Activated naive CD4-positive, alpha-beta T cell treated with anti-CD3 and anti-CD28 coated beads, Interleukin-2, amount 50 U/mL, for 24 hours (primary cell): ENCODE measurements around the gene CHL1.

Experiments used
- H3K27ac Mint-ChIP-seq: one replicate; pipeline ENCODE4 v1.8.0; 2021; ENCODE audit warnings: mild to moderate bottlenecking, mixed read lengths
- H3K27me3 Mint-ChIP-seq: one replicate; pipeline ENCODE4 v1.8.0; 2021; ENCODE audit warnings: mixed read lengths
- H3K36me3 Mint-ChIP-seq: one replicate; pipeline ENCODE4 v1.8.0; 2021; ENCODE audit warnings: mixed read lengths
- H3K4me1 Mint-ChIP-seq: one replicate; pipeline ENCODE4 v1.8.0; 2021; ENCODE audit warnings: mixed read lengths
- H3K4me3 Mint-ChIP-seq: one replicate; pipeline ENCODE4 v1.8.0; 2021; ENCODE audit warnings: mild to moderate bottlenecking, mixed read lengths
- H3K9me3 Mint-ChIP-seq: one replicate; pipeline ENCODE4 v1.8.0; 2021; ENCODE audit warnings: mixed read lengths

Gene CHL1

GRCh38 chr3:199835-200234 lies 3.3 kb downstream of the CHL1 start:
- H3K9me3 Mint-ChIP-seq = peaks cover 2% of the 10 kb centered on the region
- H3K27me3 Mint-ChIP-seq = peaks cover 21% of the 10 kb centered on the region
- H3K4me3 Mint-ChIP-seq = no peak overlapping the region
- peaks cover 6% of the 10 kb centered on the region for H3K4me1 Mint-ChIP-seq
- no peaks in the 10 kb centered on the region for H3K36me3 Mint-ChIP-seq
- no peak overlapping the region for H3K27ac Mint-ChIP-seq

GRCh38 chr3:200758-201325 lies 4.3 kb downstream of the CHL1 start:
- no peaks in the 10 kb centered on the region for H3K36me3 Mint-ChIP-seq
- peaks cover 6% of the 10 kb centered on the region for H3K4me1 Mint-ChIP-seq
- no peak overlapping the region for H3K27ac Mint-ChIP-seq
- no peak overlapping the region for H3K4me3 Mint-ChIP-seq
- H3K27me3 Mint-ChIP-seq = peaks cover 16% of the 10 kb centered on the region
- no peaks in the 10 kb centered on the region for H3K9me3 Mint-ChIP-seq

GRCh38 chr3:204102-204501 lies 7.5 kb downstream of the CHL1 start:
- H3K9me3 Mint-ChIP-seq = no peaks in the 10 kb centered on the region

GRCh38 chr3:207973-208372 lies 11.4 kb downstream of the CHL1 start:
- Mint-ChIP-seq H3K36me3 (no peaks in the 10 kb centered on the region), H3K4me3 (no peak overlapping the region), H3K27me3 (no peaks in the 10 kb centered on the region), H3K27ac (no peak overlapping the region), H3K9me3 (no peaks in the 10 kb centered on the region), H3K4me1 (no peaks in the 10 kb centered on the region)

More at GRCh38 chr3:204102-204501, 7.5 kb downstream of the CHL1 start:
- Mint-ChIP-seq H3K4me1 (no peaks in the 10 kb centered on the region), H3K36me3 (no peaks in the 10 kb centered on the region), H3K4me3 (no peak overlapping the region), H3K27me3 (peaks cover 9% of the 10 kb centered on the region), H3K27ac (no peak overlapping the region)

DNA sequence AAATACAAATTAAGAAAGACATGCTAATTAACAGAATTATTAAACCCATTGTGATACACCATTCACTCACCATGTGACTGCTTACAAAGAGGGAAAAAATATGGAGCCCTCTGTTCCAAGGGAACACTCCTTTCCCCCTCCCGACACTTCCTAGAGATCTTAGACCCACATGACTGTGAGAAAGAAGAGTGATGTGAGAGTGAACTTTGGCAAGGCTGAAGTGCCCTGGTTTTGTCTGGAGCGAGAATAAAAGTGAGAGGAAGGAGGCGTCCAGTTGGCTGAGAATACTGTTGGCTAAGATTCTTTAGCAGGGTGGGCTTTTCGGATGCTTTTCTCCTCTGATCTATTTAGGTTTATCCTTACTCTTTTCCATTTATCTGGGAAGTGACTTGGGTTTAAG lies 14.1 kb downstream of the CHL1 start:
- Mint-ChIP-seq H3K27me3 (no peaks in the 10 kb centered on the region), H3K4me1 (no peaks in the 10 kb centered on the region), H3K9me3 (peaks cover 4% of the 10 kb centered on the region), H3K36me3 (no peaks in the 10 kb centered on the region), H3K27ac (no peak overlapping the region), H3K4me3 (no peak overlapping the region)

- no peaks in the 10 kb centered on the region for H3K27me3 Mint-ChIP-seq
- H3K4me1 Mint-ChIP-seq = no peaks in the 10 kb centered on the region
- H3K9me3 Mint-ChIP-seq = peaks cover 4% of the 10 kb centered on the region
- H3K27ac Mint-ChIP-seq = no peak overlapping the region
- no peaks in the 10 kb centered on the region for H3K36me3 Mint-ChIP-seq
- H3K4me3 Mint-ChIP-seq = no peak overlapping the region
These were observed 15.9 kb downstream of the CHL1 start for GRCh38 chr3:212432-212831.

- H3K27me3 Mint-ChIP-seq = no peaks in the 10 kb centered on the region
- H3K4me1 Mint-ChIP-seq = no peaks in the 10 kb centered on the region
- H3K27ac Mint-ChIP-seq = no peak overlapping the region
- no peak overlapping the region for H3K4me3 Mint-ChIP-seq
- peaks cover 6% of the 10 kb centered on the region for H3K9me3 Mint-ChIP-seq
- H3K36me3 Mint-ChIP-seq = no peaks in the 10 kb centered on the region
These were observed 20.7 kb downstream of the CHL1 start for GRCh38 chr3:217099-217813.

GRCh38 chr3:217948-218347 lies 21.4 kb downstream of the CHL1 start:
- Mint-ChIP-seq H3K27me3 (no peaks in the 10 kb centered on the region), H3K27ac (no peak overlapping the region), H3K4me1 (no peaks in the 10 kb centered on the region), H3K4me3 (no peak overlapping the region), H3K36me3 (no peaks in the 10 kb centered on the region), H3K9me3 (peaks cover 10% of the 10 kb centered on the region)

DNA sequence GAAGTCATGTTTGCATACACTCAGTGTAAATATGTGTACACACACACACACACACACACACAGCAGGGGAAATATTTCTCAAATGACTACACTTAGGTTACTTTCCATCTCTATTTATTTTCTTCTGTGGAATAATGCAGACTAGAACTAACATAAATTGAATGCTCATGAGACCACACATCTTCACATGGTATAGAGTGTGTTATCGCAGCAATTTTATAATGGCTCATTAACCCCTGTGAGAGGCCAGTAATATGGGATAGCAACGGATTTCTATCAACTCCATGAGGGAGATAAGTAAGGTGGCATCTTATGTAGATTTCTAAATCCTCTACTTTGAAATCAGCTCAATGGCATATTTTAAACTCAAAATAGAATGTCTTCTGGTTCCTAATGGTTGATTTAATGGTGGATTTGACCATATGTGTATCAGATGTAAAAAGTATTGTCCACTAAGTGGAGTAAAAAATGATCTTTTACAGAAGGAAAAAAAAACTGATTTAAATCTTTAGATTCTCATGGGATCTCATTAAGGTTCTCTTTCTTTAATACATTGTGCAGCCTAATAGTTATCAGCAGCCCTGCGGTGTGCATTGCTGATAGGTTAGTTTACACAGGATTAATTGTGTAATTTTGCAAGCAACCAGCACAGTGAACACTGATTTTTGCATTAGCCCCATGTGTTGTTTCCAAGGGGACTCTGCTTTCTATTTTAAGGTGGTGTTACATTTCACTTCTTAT lies 32.0 kb downstream of the CHL1 start:
- Mint-ChIP-seq H3K36me3 (no peaks in the 10 kb centered on the region), H3K4me3 (no peak overlapping the region), H3K27ac (no peak overlapping the region), H3K27me3 (no peaks in the 10 kb centered on the region), H3K9me3 (peaks cover 6% of the 10 kb centered on the region), H3K4me1 (no peaks in the 10 kb centered on the region)

DNA sequence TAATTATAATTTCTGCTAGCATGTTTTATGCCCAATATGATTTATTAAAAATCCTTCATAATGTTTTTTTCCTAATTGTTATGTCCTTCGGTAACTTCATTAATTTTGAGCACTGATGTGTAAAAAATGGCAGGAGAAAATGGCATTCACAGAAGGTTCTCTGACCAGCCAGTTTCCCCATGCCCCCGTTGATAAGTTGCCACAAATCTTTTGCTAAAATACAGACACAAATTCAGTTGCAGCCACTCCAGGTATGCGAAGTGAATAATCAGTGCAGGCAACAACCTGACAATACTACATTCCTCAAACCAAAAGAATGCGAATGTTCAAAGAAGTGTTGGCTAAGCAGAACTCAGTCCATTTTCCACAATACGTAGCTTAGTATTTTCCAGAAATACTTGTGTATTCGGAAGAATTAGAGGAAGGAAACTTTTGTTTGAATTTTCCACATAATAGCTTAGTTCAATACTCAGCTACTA lies 32.7 kb downstream of the CHL1 start:
- no peaks in the 10 kb centered on the region for H3K36me3 Mint-ChIP-seq
- peaks cover 6% of the 10 kb centered on the region for H3K9me3 Mint-ChIP-seq
- H3K4me3 Mint-ChIP-seq = no peak overlapping the region

DNA sequence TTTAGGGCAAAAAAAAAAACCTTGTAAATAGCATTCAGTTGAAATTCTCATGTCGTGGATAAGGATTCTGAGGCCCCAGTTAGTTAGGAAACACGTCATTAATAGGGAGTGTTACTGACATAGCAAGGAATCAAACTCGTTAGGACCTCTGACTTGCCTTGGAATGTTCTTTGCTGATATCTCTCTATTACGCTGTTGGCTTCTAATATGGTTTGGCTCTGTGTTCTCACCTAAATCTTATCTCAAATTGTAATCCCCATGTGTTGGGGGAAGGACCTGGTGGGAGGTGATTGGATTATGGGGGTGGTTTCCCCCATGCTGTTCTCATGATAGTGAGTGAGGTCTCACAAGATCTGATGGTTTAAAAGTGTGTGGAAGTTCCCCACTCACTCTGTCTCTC lies 40.3 kb downstream of the CHL1 start:
- H3K27me3 Mint-ChIP-seq = no peaks in the 10 kb centered on the region
- no peaks in the 10 kb centered on the region for H3K4me1 Mint-ChIP-seq
- no peak overlapping the region for H3K4me3 Mint-ChIP-seq
- H3K9me3 Mint-ChIP-seq = no peaks in the 10 kb centered on the region
- H3K27ac Mint-ChIP-seq = no peak overlapping the region
- H3K36me3 Mint-ChIP-seq = no peaks in the 10 kb centered on the region

More for the DNA sequence above, 32.7 kb downstream of the CHL1 start:
- no peaks in the 10 kb centered on the region for H3K4me1 Mint-ChIP-seq
- H3K27me3 Mint-ChIP-seq = no peaks in the 10 kb centered on the region
- no peak overlapping the region for H3K27ac Mint-ChIP-seq

- no peak overlapping the region for H3K27ac Mint-ChIP-seq
- no peaks in the 10 kb centered on the region for H3K4me1 Mint-ChIP-seq
- no peaks in the 10 kb centered on the region for H3K27me3 Mint-ChIP-seq
- no peak overlapping the region for H3K4me3 Mint-ChIP-seq
- no peaks in the 10 kb centered on the region for H3K9me3 Mint-ChIP-seq
- H3K36me3 Mint-ChIP-seq = no peaks in the 10 kb centered on the region
These were observed 46.2 kb downstream of the CHL1 start for GRCh38 chr3:242602-243355.

- Mint-ChIP-seq H3K9me3 (no peaks in the 10 kb centered on the region), H3K4me3 (no peak overlapping the region), H3K36me3 (no peaks in the 10 kb centered on the region), H3K27me3 (no peaks in the 10 kb centered on the region), H3K27ac (no peak overlapping the region), H3K4me1 (no peaks in the 10 kb centered on the region)
These were observed 46.8 kb downstream of the CHL1 start for GRCh38 chr3:243356-243725.

DNA sequence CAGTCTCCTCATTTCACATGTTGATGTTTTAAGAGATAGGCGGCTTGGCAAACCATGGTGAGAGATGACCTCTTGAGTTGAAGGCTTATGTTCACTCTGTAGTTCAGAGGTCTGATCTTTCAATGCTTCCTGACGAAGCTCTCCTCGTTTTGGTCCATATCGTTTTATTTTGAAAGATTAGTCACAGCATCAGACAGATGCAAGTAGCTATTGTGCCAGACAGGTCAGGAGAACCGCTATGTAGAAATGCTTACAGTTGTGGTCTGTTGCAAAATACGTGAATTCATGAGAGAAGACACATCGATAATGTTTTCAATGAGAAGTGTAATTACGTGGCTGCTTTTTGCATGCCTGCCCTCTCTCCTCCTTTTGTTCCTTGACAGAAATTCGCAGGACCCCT lies 47.5 kb downstream of the CHL1 start:
- H3K36me3 Mint-ChIP-seq = no peaks in the 10 kb centered on the region
- H3K27ac Mint-ChIP-seq = no peak overlapping the region
- H3K4me1 Mint-ChIP-seq = peaks cover 3% of the 10 kb centered on the region
- no peaks in the 10 kb centered on the region for H3K27me3 Mint-ChIP-seq
- no peak overlapping the region for H3K4me3 Mint-ChIP-seq
- H3K9me3 Mint-ChIP-seq = no peaks in the 10 kb centered on the region

DNA sequence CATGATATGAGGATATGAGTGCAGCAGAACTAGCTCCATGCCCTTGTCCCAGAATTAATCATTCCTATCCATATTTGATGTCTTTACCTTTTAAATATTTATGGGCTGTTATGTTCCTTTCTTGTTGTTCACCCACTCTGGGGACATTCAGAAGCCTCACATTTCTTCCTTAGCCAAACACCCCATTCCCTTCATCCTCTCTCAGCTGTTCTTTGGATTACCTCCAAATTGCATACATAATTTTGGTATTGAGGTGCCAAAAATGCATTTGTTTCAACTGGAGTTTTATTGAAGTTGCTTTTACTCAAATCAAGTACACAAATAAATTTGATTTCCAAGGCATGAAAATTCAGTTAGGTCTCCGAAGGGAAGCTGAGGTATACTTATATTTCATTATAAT lies 51.4 kb downstream of the CHL1 start:
- Mint-ChIP-seq H3K4me3 (no peak overlapping the region), H3K4me1 (peaks cover 4% of the 10 kb centered on the region), H3K36me3 (no peaks in the 10 kb centered on the region), H3K27me3 (no peaks in the 10 kb centered on the region), H3K27ac (no peak overlapping the region), H3K9me3 (no peaks in the 10 kb centered on the region)
